MCF 10A (cell line): ENCODE data around the gene LENG9. TPM values are rescaled to one million over a fixed set of nuclear protein-coding genes. Genes with fewer than 3 reads are reported as not detected.

Experiments used
- BruUV-seq: library from RNA; stranded (reverse); fragments of 400-500 nt; replicated peaks from 2 replicates; lab custom pipeline; 2021; lab: Mats Ljungman, UMichigan
- CTCF ChIA-PET: fragments of 300-600 bp; sonication (Branson Sonifier 250); formaldehyde crosslinking; extraction: SDS; loops from one replicate; lab custom pipeline; 2021; ENCODE audit warnings: antibody characterized with exemption, inconsistent platforms; lab: Yijun Ruan, JAX
- POLR2A ChIA-PET: fragments of 300-600, 350-650 bp; sonication (Branson Sonifier 250); formaldehyde crosslinking; extraction: SDS; loops from one replicate; lab custom pipeline; 2020; ENCODE audit warnings: antibody characterized with exemption, inconsistent platforms; lab: Yijun Ruan, JAX
- DNase-seq: peaks from one replicate; pipeline ENCODE4 v3.0.0-alpha.2; 2018; ENCODE audit not compliant: unreplicated experiment
- H3K27ac Mint-ChIP-seq: one replicate; pipeline ENCODE4 v1.8.0; 2022; ENCODE audit warnings: mild to moderate bottlenecking, low read depth, mixed read lengths; ENCODE audit not compliant: unreplicated experiment
- H3K27me3 Mint-ChIP-seq: one replicate; pipeline ENCODE4 v1.8.0; 2022; ENCODE audit warnings: mixed read lengths; ENCODE audit not compliant: insufficient read depth, unreplicated experiment
- H3K36me3 Mint-ChIP-seq: one replicate; pipeline ENCODE4 v1.8.0; 2022; ENCODE audit warnings: mild to moderate bottlenecking, moderate library complexity, mixed read lengths; ENCODE audit not compliant: insufficient read depth, unreplicated experiment
- H3K4me1 Mint-ChIP-seq: one replicate; pipeline ENCODE4 v1.8.0; 2022; ENCODE audit warnings: mixed read lengths; ENCODE audit not compliant: insufficient read depth, unreplicated experiment
- H3K4me3 Mint-ChIP-seq: one replicate; pipeline ENCODE4 v1.8.0; 2022; ENCODE audit warnings: mild to moderate bottlenecking, moderate library complexity, mixed read lengths; ENCODE audit not compliant: unreplicated experiment
- H3K9me3 Mint-ChIP-seq: one replicate; pipeline ENCODE4 v1.8.0; 2022; ENCODE audit warnings: mixed read lengths; ENCODE audit not compliant: unreplicated experiment
- CTCF ChIP-seq: fragments of 200-600 bp; IDR thresholded peaks from one replicate; pipeline ENCODE4 v1.8.0; 2022; ENCODE audit warnings: antibody characterized with exemption, mild to moderate bottlenecking; ENCODE audit not compliant: unreplicated experiment
- intact Hi-C: fragments of 100-400 bp; cut with micrococcal nuclease; formaldehyde crosslinking; loops from 2 replicates; pipeline ENCODE4 v1.14.1; 2022
- total RNA-seq: library from RNA; stranded (reverse); gene quantifications from 2 replicates; pipeline ENCODE4 v1.2.3, GENCODE V29; 2022

Gene LENG9
- total RNA-seq, 1 experiment from 2014 or later, result 9.3 TPM

DNA sequence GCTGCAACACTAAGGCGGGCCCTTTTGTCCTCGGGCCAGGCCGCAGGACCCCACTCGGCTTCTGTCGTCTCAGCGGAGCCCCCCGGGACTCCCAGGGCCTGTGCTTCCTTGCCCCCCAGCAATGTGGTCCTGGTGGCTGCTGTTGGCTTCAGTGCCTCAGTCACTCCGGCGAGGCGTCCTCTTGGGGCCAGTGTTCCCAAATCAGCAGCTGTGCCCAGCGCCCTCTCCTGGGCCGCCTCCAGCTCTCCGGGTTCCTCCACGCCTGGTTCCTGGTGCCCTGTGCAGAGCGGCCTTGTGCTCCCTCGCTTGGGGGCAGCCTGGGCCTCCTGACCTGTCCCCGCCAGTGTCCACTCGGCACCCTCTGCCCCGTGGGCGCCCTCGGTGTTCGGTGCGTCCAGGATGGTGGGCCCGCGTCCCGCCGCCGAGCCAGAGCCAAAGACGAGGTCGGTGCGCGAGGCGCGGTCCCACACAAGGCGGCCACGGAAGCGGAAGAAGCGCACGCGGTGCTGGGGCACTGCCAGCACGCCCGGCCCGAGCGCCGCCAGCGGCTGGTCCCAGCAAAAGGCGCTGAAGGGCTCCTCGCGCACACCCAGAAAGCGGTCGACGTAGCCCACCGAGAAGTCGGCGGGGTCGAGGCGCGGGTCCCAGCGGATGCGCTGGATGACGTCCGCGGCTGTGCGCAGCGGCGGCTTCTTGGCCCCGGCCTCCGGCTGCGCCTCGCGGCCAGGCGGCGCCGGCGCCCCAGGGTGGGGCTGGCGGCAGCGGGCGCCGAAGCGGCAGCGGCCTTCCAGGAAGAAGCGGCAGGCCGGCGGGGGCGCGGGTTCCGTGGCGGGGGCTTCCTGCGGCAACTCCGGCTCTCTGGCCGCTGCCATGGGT lies 685 bp downstream of the LENG9 start:
- CTCF ChIA-PET, result interaction anchor here (0.6 to 1.7 kb wide), 7 partner anchors 14 to 1017 kb away, joined by 3 to 4 read pairs (median 3); partner anchors contain the start of gene LENG8
- no TSS peak for BruUV-seq
- Mint-ChIP-seq H3K36me3 (peaks cover 50% of the 10 kb centered on the region), H3K4me3 (peak overlapping the region; percentile 84), H3K9me3 (no peaks in the 10 kb centered on the region), H3K4me1 (peaks cover 16% of the 10 kb centered on the region), H3K27ac (peak overlapping the region; percentile 99), H3K27me3 (no peaks in the 10 kb centered on the region)
- intact Hi-C loops, result loop anchor here (1.0 to 5.0 kb wide), 2 partner anchors 14 to 1679 kb away; partner anchors contain the start of genes LENG8 and ZNF444
- TF ChIP-seq CTCF, result peak; percentile 21
- peak; percentile 75 for DNase-seq
- POLR2A ChIA-PET, result interaction anchor here (0.6 to 6.8 kb wide), 14 partner anchors 9 to 1192 kb away, joined by 3 to 157 read pairs (median 4); partner anchors contain the start of genes CNOT3, LENG8, MBOAT7 and TSEN34

DNA sequence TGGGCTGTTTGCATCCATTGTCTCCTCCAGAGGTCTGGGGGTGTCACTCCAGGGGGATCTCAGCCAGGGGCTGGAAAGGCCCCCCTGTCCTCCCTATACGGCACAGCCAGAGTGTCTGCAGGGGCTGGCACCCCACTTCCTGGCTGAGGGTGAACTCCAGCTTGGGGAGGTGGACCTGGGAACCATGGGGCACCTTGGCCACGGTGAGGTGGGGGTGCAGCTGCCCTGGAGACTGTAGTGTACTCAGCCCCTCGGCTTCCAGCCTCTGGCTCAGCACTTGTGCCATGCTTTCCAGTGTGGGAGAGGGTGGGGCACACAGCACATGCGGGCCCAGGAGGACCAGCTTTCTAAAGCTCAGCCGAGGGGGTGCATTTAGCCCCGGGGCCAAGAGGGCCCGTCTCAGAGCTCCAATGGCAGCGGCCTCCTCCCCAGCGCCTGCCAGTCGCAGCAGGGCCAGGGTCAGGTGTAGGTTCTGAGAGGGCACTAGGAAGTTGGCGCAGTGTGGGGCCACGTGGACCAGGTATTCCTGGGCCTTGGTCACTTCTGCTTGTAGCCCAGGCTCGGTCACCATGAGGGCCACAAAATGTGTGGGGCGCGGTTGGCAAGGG lies 1.4 kb downstream of the LENG9 start:
- H3K9me3 Mint-ChIP-seq, result no peaks in the 10 kb centered on the region
- peak overlapping the region; percentile 84 for H3K4me3 Mint-ChIP-seq
- H3K4me1 Mint-ChIP-seq, result peaks cover 16% of the 10 kb centered on the region
- no peaks in the 10 kb centered on the region for H3K27me3 Mint-ChIP-seq
- no peak for TF ChIP-seq CTCF
- H3K36me3 Mint-ChIP-seq, result peaks cover 58% of the 10 kb centered on the region
- ChIA-PET CTCF (interaction anchor here (0.6 to 1.7 kb wide), 5 partner anchors 16 to 1018 kb away, joined by 3 to 6 read pairs (median 3); no protein-coding TSS in a partner anchor), POLR2A (interaction anchor here (0.6 to 6.8 kb wide), 7 partner anchors 10 to 1142 kb away, joined by 3 to 157 read pairs (median 3); partner anchors contain the start of genes CNOT3 and LENG8)
- peak; percentile 36 for DNase-seq
- BruUV-seq, result TSS peak; percentile 63
- intact Hi-C loops, result loop anchor here (5.0 kb wide), 1 partner anchor 1680 kb away; the partner anchor contains the start of gene ZNF444
- H3K27ac Mint-ChIP-seq, result peak overlapping the region; percentile 27

- peaks cover 16% of the 10 kb centered on the region for H3K4me1 Mint-ChIP-seq
- CTCF ChIA-PET, result interaction anchor here (0.6 to 1.7 kb wide), 2 partner anchors 20 to 54 kb away, joined by 4 to 6 read pairs; no protein-coding TSS in a partner anchor
- BruUV-seq, result no TSS peak
Measured at GRCh38 chr19:54461613-54462012, 2.0 kb downstream of the LENG9 start.

More at GRCh38 chr19:54461613-54462012, 2.0 kb downstream of the LENG9 start:
- intact Hi-C loops, result loop anchor here (5.0 kb wide), 1 partner anchor 1681 kb away; the partner anchor contains the start of gene ZNF444
- no peaks in the 10 kb centered on the region for H3K9me3 Mint-ChIP-seq
- H3K27ac Mint-ChIP-seq, result peak overlapping the region; percentile 27
- H3K27me3 Mint-ChIP-seq, result no peaks in the 10 kb centered on the region
- no peak for DNase-seq
- POLR2A ChIA-PET, result interaction anchor here (0.6 to 6.8 kb wide), 5 partner anchors 9 to 1143 kb away, joined by 3 to 157 read pairs (median 4); partner anchors contain the start of genes CNOT3 and LENG8
- no peak for TF ChIP-seq CTCF
- peaks cover 63% of the 10 kb centered on the region for H3K36me3 Mint-ChIP-seq
- H3K4me3 Mint-ChIP-seq, result peak overlapping the region; percentile 84
